Measurements from ENCODE around the gene TRIM45. TPM values are rescaled to one million over a fixed set of nuclear protein-coding genes. Genes with fewer than 3 reads are reported as not detected.

Gene TRIM45
- total RNA-seq, 1 donor from 2014 or later, result 5.6 TPM

- H3K27ac ChIP-seq, result no peak overlapping the region
- intact Hi-C loops (cut with DNase I), result no loop called here
- TF ChIP-seq POLR2A (IDR thresholded peaks at IDR 0.05) (no peak), POLR2AphosphoS5 (IDR thresholded peaks at IDR 0.05; ENCODE audit: insufficient read depth in 1 of 2, low read depth in 1 of 2) (no peak)
- TF ChIP-seq, protein P1, sequence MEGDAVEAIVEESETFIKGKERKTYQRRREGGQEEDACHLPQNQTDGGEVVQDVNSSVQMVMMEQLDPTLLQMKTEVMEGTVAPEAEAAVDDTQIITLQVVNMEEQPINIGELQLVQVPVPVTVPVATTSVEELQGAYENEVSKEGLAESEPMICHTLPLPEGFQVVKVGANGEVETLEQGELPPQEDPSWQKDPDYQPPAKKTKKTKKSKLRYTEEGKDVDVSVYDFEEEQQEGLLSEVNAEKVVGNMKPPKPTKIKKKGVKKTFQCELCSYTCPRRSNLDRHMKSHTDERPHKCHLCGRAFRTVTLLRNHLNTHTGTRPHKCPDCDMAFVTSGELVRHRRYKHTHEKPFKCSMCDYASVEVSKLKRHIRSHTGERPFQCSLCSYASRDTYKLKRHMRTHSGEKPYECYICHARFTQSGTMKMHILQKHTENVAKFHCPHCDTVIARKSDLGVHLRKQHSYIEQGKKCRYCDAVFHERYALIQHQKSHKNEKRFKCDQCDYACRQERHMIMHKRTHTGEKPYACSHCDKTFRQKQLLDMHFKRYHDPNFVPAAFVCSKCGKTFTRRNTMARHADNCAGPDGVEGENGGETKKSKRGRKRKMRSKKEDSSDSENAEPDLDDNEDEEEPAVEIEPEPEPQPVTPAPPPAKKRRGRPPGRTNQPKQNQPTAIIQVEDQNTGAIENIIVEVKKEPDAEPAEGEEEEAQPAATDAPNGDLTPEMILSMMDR (IDR thresholded peaks at IDR 0.05), result no peak
- H3K9me3 ChIP-seq, result no peaks in the 10 kb centered on the region
- no peaks in the 10 kb centered on the region for H3K4me1 ChIP-seq
- H3K27me3 ChIP-seq, result no peaks in the 10 kb centered on the region
- H3K4me3 ChIP-seq, result no peak overlapping the region
- DNase-seq (ENCODE audit: extremely low spot score in 2 of 2), result no peak
- H3K36me3 ChIP-seq, result peaks cover 0 to 18% of the 10 kb centered on the region in 2 donors
These were observed 23.2 kb downstream of the TRIM45 start for GRCh38 chr1:117098287-117098890.

DNA sequence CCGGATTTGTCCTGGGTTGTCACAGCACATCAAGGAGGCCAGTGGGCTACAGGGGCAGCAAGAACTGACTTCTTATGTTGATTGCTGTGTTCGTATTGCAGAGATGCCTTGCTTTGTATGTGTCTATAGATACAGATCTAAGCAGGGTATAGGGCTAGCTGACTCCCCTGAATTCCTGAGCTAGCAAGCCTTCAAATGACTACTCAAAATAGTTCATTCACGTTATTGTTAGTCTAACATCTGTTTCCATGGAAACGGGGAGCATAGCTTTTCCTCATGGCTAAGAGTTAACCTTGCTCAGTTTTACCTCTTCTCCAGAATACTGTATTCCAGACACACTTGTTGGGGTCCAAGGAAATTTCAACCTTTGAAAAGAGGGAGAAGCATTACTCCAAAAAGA is 24.1 kb downstream of the TRIM45 start:
- Histone ChIP-seq H3K36me3 (peaks cover 0 to 12% of the 10 kb centered on the region in 2 donors), H3K9me3 (no peaks in the 10 kb centered on the region), H3K4me1 (no peaks in the 10 kb centered on the region), H3K4me3 (no peak overlapping the region), H3K27ac (no peak overlapping the region), H3K27me3 (no peaks in the 10 kb centered on the region)
- TF ChIP-seq POLR2A (IDR thresholded peaks at IDR 0.05), result no peak
- TF ChIP-seq, protein P1 (IDR thresholded peaks at IDR 0.05), result no peak
- TF ChIP-seq POLR2AphosphoS5 (IDR thresholded peaks at IDR 0.05; ENCODE audit: insufficient read depth in 1 of 2, low read depth in 1 of 2), result no peak
- DNase-seq (ENCODE audit: extremely low spot score in 2 of 2), result no peak
- intact Hi-C loops (cut with DNase I), result no loop called here

GRCh38 chr1:117096951-117097408 is 24.6 kb downstream of the TRIM45 start:
- TF ChIP-seq POLR2AphosphoS5 (IDR thresholded peaks at IDR 0.05; ENCODE audit: insufficient read depth in 1 of 2, low read depth in 1 of 2) (no peak), POLR2A (IDR thresholded peaks at IDR 0.05) (no peak)
- TF ChIP-seq, protein P1 (IDR thresholded peaks at IDR 0.05), result no peak
- Histone ChIP-seq H3K27me3 (no peaks in the 10 kb centered on the region), H3K4me1 (no peaks in the 10 kb centered on the region), H3K9me3 (no peaks in the 10 kb centered on the region), H3K36me3 (peaks cover 0 to 12% of the 10 kb centered on the region in 2 donors), H3K27ac (no peak overlapping the region), H3K4me3 (no peak overlapping the region)
- intact Hi-C loops (cut with DNase I), result no loop called here
- no peak for DNase-seq (ENCODE audit: extremely low spot score in 2 of 2)

DNA sequence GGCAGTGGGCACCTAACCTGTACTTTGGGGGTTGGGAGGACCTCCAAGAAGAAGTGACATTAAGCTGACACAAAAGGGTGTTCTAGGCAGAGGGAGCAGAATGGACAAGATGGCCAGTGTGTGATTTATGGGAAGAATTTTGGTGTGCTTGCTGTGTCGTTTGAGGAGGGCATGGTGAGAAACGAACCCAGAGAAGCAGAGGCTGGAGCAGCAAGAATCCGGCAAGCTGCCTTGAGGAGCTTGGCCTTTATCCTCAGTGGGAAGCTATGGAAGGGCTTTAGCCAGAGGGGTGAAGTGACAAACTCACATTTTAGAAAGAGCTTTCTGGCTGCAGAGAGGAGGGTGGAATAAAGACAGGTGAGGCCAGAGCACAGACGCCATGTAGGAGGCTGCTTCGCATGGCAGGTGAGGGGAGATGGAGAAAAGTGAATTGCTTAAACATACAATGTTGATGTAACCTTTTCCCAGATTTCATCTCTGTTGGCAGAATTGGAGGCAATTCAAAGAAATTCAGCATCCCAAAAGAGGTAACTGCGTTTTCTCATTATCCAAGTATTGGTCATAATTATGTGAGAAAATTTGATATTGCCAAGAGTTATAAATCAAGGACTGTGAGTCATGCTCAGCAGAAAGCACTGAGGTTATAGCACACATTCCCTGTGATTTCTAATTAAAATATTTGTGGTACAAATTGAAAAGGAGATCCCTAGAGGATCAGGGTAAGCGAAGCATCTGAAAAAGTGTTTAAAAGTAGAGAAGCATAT is 26.5 kb downstream of the TRIM45 start:
- peaks cover 0 to 4% of the 10 kb centered on the region in 2 donors for H3K36me3 ChIP-seq
- no peak for DNase-seq (ENCODE audit: extremely low spot score in 2 of 2)

More for the DNA sequence above, 26.5 kb downstream of the TRIM45 start:
- no peaks in the 10 kb centered on the region for H3K9me3 ChIP-seq
- H3K4me3 ChIP-seq, result no peak overlapping the region
- TF ChIP-seq POLR2A (IDR thresholded peaks at IDR 0.05), result no peak
- TF ChIP-seq POLR2AphosphoS5 (IDR thresholded peaks at IDR 0.05; ENCODE audit: insufficient read depth in 1 of 2, low read depth in 1 of 2), result no peak
- TF ChIP-seq, protein P1 (IDR thresholded peaks at IDR 0.05), result no peak
- intact Hi-C loops (cut with DNase I), result no loop called here
- H3K4me1 ChIP-seq, result no peaks in the 10 kb centered on the region
- H3K27me3 ChIP-seq, result no peaks in the 10 kb centered on the region
- no peak overlapping the region for H3K27ac ChIP-seq
